GM21515 (cell line): ENCODE results near the gene HHIP.

Experiments
- ATAC-seq: cut with Tn5 transposase; IDR thresholded peaks from one replicate; pipeline ENCODE4 v1.9.1; 2021; ENCODE audit not compliant: unreplicated experiment

Gene HHIP, protein sequence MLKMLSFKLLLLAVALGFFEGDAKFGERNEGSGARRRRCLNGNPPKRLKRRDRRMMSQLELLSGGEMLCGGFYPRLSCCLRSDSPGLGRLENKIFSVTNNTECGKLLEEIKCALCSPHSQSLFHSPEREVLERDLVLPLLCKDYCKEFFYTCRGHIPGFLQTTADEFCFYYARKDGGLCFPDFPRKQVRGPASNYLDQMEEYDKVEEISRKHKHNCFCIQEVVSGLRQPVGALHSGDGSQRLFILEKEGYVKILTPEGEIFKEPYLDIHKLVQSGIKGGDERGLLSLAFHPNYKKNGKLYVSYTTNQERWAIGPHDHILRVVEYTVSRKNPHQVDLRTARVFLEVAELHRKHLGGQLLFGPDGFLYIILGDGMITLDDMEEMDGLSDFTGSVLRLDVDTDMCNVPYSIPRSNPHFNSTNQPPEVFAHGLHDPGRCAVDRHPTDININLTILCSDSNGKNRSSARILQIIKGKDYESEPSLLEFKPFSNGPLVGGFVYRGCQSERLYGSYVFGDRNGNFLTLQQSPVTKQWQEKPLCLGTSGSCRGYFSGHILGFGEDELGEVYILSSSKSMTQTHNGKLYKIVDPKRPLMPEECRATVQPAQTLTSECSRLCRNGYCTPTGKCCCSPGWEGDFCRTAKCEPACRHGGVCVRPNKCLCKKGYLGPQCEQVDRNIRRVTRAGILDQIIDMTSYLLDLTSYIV

DNA sequence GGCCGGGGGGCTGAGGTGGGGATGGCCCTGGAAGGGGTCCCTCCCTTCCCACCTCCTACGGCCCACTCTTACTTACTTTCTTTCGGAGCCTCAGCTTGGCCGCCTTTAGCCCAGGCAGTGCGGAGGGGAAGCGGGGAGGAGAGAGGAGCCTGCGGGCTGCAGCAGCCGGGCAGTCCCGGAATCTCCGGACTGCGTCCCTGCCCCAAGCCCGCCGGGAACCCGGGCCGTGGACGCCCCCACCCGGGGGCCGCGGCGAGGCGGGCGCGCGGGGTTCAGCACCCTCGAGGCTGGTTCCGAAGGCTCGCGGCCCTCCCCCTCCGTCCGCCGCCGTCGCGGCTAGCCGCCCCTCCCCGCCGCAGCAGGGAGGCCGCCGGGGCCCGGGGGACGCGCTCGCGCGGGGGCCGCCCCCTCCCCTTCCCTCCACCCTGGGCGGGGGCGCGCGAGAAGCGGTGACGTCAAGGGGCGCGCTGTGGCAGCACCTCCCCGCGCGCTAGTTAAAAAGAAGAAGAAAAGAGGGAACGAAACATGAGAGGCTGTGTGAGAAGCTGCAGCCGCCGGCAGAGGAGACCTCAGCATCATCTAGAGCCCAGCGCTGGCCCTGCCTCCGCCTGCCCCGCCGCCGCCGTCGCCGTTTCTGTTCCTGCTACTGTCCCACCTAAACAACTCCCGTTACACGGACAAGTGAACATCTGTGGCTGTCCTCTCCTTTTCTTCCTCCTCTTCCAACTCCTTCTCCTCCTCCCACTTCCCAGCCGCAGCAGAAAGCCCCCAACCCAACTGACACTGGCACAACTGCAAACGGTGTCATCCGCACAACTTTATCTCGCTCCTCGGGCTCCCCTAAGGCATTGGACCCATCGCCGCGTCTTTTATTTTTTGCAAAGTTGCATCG, at the start of gene HHIP:
TSS of gene HHIP (plus strand) at position 526 of the 892 bp plus-strand sequence. CDS start 520 bp downstream, outside the sequence.
- no peak for ATAC-seq

DNA sequence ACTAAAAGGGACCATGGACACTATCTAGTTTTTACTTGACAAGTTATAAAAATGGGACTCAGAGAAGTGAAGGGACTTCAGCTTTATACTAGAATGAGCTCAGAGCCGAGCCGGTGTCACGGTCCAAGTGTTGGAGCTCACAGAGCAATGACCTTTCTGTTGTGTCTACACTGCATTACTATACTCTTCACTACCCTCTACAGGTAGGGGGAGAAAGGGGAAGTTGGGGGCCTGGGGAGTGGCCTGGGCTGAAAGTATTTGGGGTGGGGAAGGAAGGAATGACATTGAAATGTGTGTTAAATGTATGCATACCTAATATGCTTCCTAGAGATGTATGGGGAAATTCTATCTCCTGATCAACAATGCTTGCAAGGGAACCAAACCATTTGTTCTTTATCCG, 48.8 kb upstream of the HHIP start:
- ATAC-seq = no peak

DNA sequence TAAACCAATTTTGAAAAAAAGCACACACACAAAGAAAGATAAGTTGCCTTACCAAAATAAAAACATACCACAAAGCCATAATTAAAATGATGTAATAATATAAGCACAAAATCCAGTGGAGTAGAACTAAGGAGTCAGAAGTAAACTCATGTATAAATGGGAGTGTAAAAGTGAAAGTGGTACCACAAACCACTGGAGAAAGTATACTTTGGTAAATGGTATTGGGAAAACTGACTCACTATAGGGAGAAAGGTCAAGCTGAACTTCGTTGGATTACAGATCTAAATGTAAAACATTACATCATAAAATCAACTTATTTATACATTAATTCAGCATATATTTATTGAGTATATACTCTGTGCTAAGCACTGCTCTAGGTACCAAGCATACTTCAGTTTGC, 46.3 kb upstream of the HHIP start:
- ATAC-seq = no peak

DNA sequence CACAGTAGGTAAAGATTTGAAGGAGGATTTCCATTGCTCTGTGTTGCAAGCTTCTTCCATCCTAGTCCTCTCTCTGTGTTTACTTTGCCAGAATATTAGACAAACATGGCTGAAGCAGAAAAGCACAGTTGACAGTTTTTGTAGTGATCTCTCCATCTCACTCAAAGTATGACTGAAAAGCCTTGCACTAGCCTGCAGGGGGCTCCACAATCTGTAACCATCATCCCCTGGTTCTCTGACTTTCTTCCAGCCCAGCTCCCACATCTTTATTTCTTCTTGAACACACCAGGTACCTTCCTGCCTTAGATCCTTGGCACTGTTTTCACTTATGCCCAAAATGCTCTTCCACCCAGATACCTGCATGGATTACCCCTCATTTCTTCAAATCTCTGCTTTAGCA, 34.1 kb upstream of the HHIP start:
- ATAC-seq = peak; percentile 62

DNA sequence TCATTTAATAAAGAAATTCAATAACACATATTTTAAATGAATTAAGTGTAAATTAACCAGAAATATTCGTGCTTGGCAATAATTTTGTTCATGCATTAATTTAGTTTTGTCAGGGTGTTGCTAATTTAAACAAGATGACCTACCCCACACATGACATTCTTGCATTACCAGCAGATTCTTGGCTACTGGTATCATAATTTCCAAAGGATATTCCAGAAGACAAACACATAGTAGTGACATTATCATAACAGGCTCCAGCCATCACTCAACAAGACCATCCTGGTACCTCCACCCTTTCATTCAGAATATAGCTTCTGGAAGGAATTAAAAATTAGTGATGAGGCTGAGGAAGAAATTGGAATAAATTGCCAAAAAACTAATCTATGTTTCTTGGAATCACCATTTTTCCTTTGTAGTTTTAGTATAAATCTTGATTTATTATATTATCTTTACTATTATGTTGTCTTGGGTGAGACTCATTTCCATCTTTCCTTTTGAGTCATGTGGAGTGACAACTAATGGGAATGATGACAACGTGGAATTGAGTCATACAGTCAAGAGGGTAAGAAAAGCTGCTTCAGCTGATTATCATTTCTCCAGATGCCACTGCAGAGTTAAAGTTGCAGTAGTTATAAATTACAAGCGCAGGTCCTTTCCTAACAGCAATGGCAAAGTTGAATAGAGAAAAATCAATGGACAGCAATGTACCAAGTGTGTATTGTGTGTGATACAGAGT, 30.9 kb upstream of the HHIP start:
- ATAC-seq = no peak

DNA sequence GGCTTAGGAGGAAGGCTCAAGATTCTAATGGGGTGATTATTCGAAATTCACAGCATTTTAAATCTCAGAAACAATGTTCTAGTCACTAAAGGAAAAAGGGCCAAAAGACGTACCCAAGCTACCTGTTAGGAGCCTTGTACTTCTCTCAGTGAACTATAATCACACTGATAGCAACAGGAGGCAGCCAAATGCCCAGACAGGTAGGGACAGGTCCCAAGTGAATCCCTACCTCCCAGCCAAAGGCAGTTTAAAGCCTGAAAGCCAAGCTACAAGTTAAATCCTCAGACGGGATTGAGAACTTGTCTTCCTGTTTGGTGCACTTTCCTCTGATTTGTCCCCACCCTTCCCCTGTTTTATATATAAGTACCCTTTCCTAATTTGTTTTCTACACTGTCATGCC, 24.3 kb upstream of the HHIP start:
- no peak for ATAC-seq

DNA sequence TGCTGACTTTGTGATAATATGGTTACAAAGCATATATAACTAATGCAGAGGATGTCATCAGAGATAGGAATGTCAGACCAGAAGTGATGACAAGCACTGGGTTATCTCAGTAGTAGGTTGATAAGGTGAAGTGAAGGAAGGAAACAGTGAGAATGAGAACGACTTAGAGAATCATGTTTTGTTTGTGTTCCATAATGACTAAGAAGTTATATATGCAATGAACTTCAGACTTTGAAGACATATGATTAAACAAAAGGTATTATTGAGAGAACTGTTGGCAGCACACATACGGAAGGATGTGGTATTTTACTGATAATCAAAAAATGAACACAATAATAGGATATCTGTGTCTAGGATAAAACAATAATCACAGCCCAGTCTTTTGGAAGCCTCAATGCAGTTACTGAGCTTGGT, 18.3 kb upstream of the HHIP start:
- no peak for ATAC-seq

DNA sequence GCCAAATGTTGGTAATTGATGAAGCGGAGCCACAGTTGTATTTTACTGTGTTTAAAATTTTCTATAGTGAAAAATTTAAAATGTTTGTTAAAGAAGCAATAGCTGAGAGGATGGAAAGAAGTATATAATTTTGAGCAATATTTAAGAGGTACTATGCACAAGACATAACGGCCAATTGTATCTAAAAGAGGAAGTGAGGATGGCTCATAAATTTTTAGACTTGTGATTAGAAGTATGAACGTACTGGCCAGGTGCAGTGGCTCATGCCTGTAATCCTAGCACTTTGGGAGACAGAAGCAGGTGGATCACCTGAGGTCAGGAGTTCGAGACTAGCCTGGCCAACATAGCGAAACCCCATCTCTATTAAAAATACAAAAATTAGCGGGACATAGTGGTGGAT, 12.7 kb upstream of the HHIP start:
- ATAC-seq = no peak

DNA sequence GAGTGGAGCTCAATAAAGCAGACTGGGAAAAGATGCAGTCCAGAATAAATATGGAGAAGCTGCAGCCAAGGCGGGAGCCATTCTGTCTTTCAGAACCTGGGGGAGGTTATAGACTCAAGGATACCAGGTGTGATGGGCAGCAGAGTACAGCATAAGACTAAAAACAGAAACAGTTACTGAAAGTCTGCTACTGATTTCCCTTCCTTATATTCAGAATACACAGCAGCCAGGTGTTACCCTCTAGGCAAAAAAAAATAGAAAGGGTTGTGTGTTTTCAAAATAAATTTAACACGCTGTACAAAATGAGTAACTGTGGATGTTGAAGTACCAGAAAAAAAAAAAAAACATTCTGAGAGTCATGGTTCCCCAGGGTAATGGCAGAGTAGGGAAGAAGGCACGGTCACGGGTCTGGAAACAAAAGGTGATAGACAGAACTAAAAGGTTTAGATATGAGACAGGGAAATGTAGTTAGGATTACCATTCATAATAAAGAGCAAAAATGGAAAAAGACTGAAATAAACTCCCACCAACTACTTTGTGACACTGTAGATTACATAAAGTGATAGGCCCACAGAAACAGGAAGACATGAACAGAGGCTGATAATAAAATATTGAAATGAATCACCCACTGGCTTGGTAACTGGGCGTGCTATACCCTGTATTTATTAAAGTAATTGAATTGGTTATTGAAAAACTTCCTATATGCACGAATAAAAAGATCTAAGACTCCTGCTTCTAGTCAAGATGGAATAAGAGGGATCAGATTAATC, 10.8 kb upstream of the HHIP start:
- peak; percentile 100 for ATAC-seq

DNA sequence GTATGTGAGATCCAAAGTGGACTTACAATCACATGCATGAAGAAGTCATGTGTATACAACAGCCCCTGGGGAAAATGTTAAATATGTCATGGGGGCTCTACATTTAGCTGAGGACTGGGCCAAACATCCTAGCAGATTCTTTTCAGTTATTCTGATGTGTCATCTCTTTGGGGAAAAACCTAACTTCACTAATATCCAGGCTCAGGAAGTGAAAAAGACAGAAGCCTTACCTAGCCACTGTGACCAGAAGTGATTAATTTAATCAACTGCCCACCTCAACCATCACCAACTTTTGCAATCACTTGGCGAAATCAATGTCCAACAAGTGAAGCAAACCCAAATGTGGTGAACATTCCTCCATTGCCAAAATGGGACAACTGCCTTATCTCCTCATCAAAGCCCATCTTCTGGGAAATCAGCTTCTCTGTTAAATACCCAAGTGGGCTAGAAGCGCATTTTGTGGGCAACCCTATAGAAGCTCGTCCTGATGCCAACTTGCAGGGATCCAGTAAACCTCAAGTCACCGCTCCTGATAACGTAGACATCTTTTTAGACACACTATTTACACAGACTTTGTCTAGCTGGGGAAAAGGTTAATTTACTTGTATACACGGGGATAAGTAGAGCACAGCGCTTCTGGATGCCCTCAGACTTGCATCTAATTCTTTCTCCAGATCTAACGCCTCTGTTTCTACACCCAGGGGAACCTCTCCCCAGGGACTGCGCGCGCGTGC, 1.4 kb upstream of the HHIP start:
- no peak for ATAC-seq

DNA sequence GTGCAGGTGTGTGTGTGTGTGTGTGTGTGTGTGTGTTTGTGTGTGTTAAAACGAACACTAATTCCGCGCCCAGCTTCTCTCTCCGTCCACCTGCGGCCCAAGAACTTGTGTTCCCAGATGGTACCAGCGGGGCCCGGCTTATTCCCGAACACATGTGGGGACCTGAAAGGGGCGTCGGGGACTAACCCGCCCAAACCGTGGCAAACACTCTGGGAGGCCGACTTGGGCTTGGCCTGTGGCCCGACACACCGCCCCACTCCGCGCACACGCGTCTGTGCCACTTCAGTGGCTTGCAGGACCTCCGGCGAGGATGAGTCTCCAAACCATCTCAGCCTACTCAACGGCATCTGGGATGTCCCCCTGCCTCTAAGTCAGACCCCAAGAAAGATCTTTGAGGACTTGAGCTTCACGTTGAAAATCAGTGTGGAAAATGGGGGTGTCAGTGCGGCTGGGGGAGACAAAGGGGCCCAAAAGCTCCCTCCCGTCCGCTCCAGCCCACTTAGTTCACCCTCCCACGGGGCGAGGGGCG, 790 bp upstream of the HHIP start:
- ATAC-seq = no peak

DNA sequence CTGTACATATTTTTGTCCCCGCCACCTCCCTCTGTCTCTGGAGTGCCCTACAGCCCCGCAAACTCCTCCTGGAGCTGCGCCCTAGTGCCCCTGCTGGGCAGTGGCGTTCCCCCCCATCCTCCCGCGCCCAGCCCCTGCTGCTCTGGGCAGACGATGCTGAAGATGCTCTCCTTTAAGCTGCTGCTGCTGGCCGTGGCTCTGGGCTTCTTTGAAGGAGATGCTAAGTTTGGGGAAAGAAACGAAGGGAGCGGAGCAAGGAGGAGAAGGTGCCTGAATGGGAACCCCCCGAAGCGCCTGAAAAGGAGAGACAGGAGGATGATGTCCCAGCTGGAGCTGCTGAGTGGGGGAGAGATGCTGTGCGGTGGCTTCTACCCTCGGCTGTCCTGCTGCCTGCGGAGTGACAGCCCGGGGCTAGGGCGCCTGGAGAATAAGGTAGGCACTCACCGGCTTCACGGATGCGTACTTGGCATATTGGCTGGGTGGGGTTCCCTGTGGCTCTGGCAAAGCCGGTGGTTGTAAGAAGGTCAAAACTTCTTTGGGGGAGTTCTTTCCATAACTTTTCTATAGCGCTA, 653 bp downstream of the HHIP start:
- ATAC-seq = no peak

DNA sequence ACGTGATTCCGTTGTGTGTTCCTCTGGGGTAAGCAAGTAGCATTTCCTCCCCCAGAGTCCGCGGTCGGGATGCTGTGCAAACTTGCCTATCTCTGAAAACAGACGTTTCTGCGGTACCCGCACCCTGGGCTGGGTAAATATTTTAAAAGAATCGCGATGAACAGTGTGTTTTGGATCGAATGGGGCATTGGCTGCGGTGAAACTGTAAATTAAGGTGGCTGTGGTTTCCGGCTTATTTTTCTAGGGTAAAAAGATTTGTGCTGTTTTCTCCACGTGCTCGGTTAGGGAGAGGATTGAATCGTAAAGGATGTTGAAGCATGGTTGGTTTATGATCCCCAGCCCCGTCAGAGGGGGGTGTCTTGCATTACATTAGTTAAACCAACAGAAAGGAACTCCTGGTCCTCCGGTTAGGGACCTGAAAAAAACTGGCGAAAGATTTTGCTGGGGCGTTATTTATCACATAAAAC, 1.2 kb downstream of the HHIP start:
- ATAC-seq = no peak

DNA sequence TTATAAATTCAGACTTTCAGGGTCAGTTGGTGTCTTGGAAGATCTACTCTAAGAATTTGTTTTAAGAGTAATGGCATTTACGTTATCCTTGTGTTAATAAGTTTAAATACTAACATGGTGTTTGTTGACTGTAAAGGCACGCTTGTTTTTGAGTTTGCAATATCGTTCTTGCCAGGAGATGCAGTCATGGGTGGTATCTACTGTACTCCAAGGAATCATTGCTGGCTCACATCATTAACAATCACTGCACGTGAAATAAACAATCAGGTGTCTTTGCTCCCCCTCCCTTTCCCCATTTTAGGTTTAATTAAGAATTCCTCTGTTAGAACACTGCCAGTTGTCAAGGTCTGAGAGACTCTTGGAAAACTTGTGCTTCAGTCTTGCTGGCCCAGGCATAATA, 1.6 kb downstream of the HHIP start:
- ATAC-seq = no peak

DNA sequence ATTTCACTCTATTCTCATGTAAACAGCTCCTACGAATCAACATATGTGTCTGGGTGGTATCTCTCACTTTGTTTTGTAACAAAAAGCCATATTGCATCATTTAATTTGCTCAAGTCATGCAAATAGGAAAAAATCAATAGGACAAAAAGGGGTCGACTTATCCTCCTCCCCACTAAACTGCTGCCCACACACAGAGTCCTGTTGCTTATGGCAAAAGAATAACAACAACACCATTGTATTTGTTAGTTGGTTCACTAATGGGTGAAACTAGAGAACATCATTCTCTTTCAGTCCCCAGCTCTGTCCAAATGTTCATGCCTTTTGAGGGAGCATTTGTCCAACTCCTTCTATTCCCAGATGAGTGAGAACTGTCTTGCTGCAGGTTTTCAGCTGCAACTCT, 2.1 kb downstream of the HHIP start:
- no peak for ATAC-seq

DNA sequence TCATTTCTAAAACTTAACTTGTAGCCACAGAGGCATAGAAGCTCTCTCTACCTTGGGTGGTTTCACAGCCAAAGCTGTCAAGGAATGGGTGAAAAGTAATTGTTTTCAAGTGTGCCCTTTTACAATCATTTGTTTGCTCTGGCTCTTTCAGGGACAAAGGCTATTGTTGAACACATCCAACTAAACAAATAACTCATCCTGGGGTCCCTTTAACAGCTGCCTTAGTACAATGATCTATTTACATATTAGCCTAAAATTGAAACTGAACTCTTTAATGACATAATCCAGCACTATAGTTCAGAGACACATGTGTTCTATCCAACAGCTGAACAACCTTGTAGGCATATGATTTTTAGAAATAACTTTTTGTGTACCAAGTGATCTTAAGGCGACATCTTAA, 3.7 kb downstream of the HHIP start:
- ATAC-seq = no peak

DNA sequence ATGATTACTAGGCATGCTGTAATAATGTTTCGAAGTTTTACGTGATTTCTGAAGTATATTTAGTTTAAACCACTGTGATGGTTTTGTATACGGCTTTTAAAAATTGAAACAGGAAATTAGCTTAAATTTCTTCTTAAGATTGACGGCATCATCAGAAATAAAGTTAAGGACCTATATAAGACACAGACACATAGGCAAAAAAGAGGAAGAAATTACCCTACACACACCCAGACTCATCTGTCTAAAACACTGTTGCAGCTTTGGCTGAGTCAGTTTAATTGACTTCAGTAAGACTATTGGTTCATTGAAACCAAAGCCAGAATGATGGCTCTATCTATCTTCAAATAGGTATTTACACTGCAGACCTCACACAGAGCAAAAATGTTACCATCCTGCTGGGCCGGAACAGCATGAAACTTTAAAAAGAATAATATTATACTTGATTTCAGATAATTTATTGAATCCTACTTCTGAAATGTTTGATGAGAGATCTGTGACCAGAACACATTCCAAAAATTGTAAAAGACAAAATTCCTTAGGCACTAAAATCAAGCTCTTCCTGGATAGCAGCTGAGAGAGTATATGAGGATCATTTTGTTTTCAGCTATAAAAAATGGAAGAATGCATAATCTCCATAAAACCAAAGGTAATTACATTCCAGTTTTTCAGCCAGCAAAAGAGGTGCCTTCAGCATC, 4.5 kb downstream of the HHIP start:
- ATAC-seq = no peak
